SW480 (cell line): ENCODE data around the gene MYH3.

Source experiments
- DNase-seq: peaks from one replicate; pipeline ENCODE4 v3.0.0-alpha.2; 2016; ENCODE audit warnings: low spot score

The MYH3 gene

GRCh38 chr17:10613775-10614513 lies 43.2 kb downstream of the MYH3 start:
- DNase-seq = peak; percentile 44

- peak; percentile 75 for DNase-seq
Observed at GRCh38 chr17:10612957-10613744, 44.0 kb downstream of the MYH3 start.

GRCh38 chr17:10610884-10611283 lies 46.2 kb downstream of the MYH3 start:
- DNase-seq = no peak

- DNase-seq = no peak
Observed at GRCh38 chr17:10608244-10608643, 48.9 kb downstream of the MYH3 start.

- DNase-seq = no peak
Observed at GRCh38 chr17:10606110-10606509, 51.0 kb downstream of the MYH3 start.

GRCh38 chr17:10605221-10605783 lies 51.8 kb downstream of the MYH3 start:
- DNase-seq = no peak

GRCh38 chr17:10604521-10604920 lies 52.6 kb downstream of the MYH3 start:
- no peak for DNase-seq

GRCh38 chr17:10603931-10604330 lies 53.2 kb downstream of the MYH3 start:
- no peak for DNase-seq

GRCh38 chr17:10600571-10600970 lies 56.5 kb downstream of the MYH3 start:
- no peak for DNase-seq

- DNase-seq = no peak
Observed at GRCh38 chr17:10598621-10599020, 58.5 kb downstream of the MYH3 start.

GRCh38 chr17:10589553-10590145 lies 67.5 kb downstream of the MYH3 start:
- no peak for DNase-seq

GRCh38 chr17:10585529-10585928 lies 71.6 kb downstream of the MYH3 start:
- DNase-seq = no peak

- no peak for DNase-seq
Observed at GRCh38 chr17:10583834-10584233, 73.3 kb downstream of the MYH3 start.

GRCh38 chr17:10579270-10579669 lies 77.8 kb downstream of the MYH3 start:
- no peak for DNase-seq
